ENCODE measurements around the gene SPATA12. TPM values are rescaled to one million over a fixed set of nuclear protein-coding genes. Genes with fewer than 3 reads are reported as not detected.

The SPATA12 gene
- total and polyA plus RNA-seq, 2 of the 8 experiments (the other 6 are each of a cell fraction or from before 2014, with no cell fraction given): 0.19 to 0.97 TPM

DNA sequence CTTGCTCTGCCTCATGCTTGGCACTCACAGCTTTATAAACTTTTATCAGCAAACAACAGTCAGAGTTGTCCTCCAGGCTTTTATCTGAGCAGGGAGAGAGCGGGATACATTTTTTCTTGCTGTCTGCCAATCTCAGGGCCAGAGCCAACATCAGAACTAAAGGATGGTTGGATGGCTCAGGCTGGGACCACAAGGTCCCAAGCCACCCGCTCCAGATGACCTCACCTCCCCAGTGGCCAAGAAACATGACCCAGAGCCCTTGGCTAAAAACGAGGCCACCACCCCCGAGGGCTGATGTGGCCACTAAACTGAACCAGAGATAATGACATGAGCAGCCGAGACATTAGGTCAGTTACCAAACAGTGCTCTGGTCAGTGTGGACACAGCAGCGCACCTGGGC lies 18.8 kb upstream of the SPATA12 start:
- Histone ChIP-seq H3K4me1 (replicated peaks in 1 of 4; ENCODE audit: control insufficient read depth in 3 of 4, insufficient read depth in 4 of 4, low read length in 3 of 4) (peaks cover 0 to 5% (median 2%) of the 10 kb centered on the region in 4 experiments; a peak in 3 of 7 replicates), H3K4me3 (ENCODE audit: extremely low read depth in 1 of 4, insufficient read depth in 2 of 4, low read depth in 3 of 4, low read length in 4 of 4) (no peak overlapping the region), H3K36me3 (ENCODE audit: control insufficient read depth in 2 of 4, insufficient read depth in 4 of 4, low read length in 3 of 4) (no peaks in the 10 kb centered on the region), H3K9ac (replicated peaks in 1 of 4; ENCODE audit: extremely low read depth in 1 of 4, low read depth in 3 of 4, low read length in 3 of 4) (no peak overlapping the region), H2BK120ac (replicated peaks; ENCODE audit: low read depth, low read length) (no peak overlapping the region), H2AK5ac (ENCODE audit: low read depth, low read length) (no peak overlapping the region), H3K79me1 (ENCODE audit: low read depth, low read length) (no peaks in the 10 kb centered on the region; the same call in 1 of the 2 replicates), H4K8ac (ENCODE audit: extremely low read depth, insufficient read depth, low read length) (no peak overlapping the region), H3K18ac (ENCODE audit: extremely low read depth, low read length) (no peak overlapping the region), H2BK20ac (ENCODE audit: low read length) (no peak overlapping the region), H3K56ac (replicated peaks; ENCODE audit: insufficient read length, low read depth, low read length) (no peak overlapping the region), H4K91ac (replicated peaks; ENCODE audit: insufficient read length, low read length) (no peak overlapping the region), H3K23ac (ENCODE audit: insufficient read length) (no peak overlapping the region), H3K27ac (ENCODE audit: low read depth, low read length) (no peak overlapping the region), H3K27me3 (replicated peaks in 1 of 4; ENCODE audit: control insufficient read depth in 3 of 4, extremely low read depth in 1 of 4, insufficient read depth in 3 of 4, low read length in 3 of 4) (no peaks in the 10 kb centered on the region; a peak in 1 of 7 replicates), H3K23me2 (ENCODE audit: low read depth, low read length) (no peaks in the 10 kb centered on the region), H4K20me1 (replicated peaks in 1 of 2; ENCODE audit: control insufficient read depth in 1 of 2, insufficient read depth in 2 of 2, low read length in 2 of 2) (no peaks in the 10 kb centered on the region), H2BK5ac (ENCODE audit: low read depth, low read length) (no peak overlapping the region), H2BK15ac (ENCODE audit: low read length) (no peak overlapping the region), H2AFZ (ENCODE audit: low read length) (no peak overlapping the region), H3K79me2 (ENCODE audit: control insufficient read depth in 1 of 2, insufficient read depth in 2 of 2, low read length in 2 of 2) (no peaks in the 10 kb centered on the region), H3K9me3 (ENCODE audit: insufficient read depth in 2 of 2, low read depth in 1 of 2, low read length in 1 of 2) (no peaks in the 10 kb centered on the region), H2BK12ac (ENCODE audit: low read depth, low read length) (no peak overlapping the region), H3K4ac (replicated peaks; ENCODE audit: insufficient read length, low read depth, low read length) (no peak overlapping the region), H3K14ac (ENCODE audit: insufficient read length) (no peak overlapping the region), H4K5ac (ENCODE audit: insufficient read length, low read depth, low read length) (no peak overlapping the region), H3K4me2 (ENCODE audit: insufficient read depth in 1 of 2, low read depth in 2 of 2, low read length in 2 of 2) (no peak overlapping the region)
- WGBS, 2 experiments (ENCODE audit: extremely low coverage in 1 of 2, insufficient coverage in 1 of 2, insufficient read length in 1 of 2, insufficient replicate concordance in 2 of 2, low coverage in 1 of 2, low lambda C conversion rate in 2 of 2, missing lambda C conversion rate in 1 of 2): 83% methylated on average over 6 of the region's 6 CpGs; no CpG with 5 or more reads in 1 of the 2 experiments
- ChIA-PET CTCF (ENCODE audit: partially characterized antibody) (interaction anchor here (1.3 kb wide), 1 partner anchor 24 kb away, joined by 3 read pairs; no protein-coding TSS in a partner anchor), POLR2A (ENCODE audit: partially characterized antibody) (interaction anchor here (0.9 kb wide), 1 partner anchor 8 kb away, joined by 4 read pairs; no protein-coding TSS in a partner anchor)
- no peak for FAIRE-seq
- no peak for DNase-seq (ENCODE audit: low read depth in 1 of 2, low spot score in 2 of 2)
- no peak for TF ChIP-seq HDAC2 (IDR thresholded peaks at IDR 0.05; ENCODE audit: borderline replicate concordance in 1 of 2, low read depth in 2 of 2, low read length in 2 of 2)
